ENCODE results near the gene PLEKHH3.

PLEKHH3 gene

DNA sequence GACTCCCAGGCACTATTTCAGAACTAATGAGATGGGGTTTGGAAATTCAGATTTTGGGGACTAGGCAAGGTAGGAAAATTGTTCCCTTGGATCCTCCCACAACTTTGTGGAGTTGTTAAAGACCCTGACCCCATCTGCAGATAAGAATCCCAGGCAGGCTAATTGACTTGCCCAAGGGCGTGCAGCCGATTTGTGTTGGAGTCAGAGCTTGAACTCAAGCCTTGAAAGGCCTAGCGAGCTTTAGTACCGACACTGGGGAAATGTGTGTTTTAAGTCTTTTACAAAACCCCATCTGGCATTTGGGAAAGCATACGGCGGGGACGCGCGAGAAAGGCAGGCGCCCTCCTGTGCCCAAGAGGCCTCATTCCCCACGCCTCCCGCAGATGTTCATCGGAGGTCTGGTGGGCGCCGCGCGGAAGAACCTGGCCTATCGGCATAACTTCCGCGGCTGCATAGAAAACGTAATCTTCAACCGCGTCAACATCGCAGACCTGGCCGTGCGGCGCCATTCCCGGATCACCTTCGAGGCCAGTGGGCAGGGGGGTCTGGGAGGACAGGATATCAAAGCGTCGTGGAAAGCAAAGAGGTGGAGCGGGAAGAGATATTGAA lies 9.8 kb upstream of the PLEKHH3 start:
- no peak for DNase-seq

DNA sequence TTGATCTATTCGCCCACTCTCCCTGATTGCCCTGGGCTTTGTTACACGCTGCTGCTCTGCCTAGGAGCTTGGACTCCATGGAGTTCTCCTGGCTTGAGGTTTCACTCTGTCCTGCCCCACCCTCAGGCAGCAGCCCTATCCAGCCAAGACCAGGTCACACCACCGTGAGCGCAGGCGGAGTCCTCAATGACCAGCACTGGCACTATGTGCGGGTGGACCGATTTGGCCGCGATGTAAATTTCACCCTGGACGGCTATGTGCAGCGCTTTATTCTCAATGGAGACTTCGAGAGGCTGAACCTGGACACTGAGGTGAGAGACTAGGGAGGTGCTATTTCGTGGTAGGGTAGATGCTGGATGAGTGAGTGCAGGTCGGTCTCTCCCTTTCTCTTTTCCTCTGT lies 9.0 kb upstream of the PLEKHH3 start:
- no peak for DNase-seq

DNA sequence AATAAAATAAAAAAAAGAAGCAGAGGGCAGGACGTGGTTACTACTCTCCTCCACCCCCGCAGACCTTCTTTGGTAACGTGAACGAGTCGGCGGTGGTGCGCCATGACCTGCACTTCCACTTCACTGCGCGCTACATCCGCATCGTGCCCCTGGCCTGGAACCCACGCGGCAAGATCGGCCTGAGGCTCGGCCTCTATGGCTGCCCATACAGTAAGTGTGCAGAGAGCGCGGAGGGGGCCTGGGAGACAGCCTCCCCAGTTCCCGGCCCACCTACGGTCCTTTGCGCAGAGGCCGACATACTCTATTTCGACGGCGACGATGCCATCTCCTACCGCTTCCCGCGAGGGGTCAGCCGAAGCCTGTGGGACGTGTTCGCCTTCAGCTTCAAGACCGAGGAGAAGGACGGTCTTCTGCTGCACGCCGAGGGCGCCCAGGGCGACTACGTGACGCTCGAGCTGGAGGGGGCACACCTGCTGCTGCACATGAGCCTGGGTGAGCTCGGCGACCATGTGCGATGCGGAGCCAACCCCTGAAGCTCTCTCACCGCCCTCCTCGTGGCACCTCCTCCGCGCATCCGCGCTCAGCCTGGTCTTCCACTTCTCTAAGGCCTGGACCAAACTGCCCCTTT lies 8.2 kb upstream of the PLEKHH3 start:
- DNase-seq = no peak

DNA sequence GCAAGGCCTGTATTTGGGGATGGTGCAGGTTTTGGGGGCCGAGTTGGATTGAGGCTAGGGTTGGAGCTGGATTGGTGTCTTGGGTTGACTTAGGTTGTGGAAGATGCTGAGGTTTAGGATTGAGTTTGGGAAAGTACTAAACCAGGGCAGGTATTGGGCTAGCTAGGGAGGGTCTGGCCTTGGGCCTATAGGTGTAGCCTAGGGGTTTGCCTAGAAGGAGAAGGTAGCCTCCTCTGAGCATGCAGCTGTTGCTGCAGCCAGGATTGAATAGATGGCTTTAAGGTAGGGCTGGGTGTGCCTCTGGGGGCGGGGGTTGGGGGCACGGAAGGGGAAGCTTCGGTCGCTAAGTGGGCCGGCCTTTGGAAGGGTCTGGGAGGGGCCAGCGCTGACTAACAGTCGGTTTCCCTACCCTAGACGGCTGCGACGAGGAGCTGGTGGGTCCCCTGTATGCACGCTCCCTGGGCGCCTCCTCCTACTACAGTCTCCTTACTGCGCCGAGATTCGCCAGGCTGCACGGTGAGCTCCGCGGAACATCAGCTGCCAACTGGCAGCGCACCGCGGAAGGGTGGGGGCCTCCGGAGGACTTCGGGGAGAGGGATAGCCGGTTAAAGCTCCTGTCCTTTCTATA lies 6.7 kb upstream of the PLEKHH3 start:
- no peak for DNase-seq

DNA sequence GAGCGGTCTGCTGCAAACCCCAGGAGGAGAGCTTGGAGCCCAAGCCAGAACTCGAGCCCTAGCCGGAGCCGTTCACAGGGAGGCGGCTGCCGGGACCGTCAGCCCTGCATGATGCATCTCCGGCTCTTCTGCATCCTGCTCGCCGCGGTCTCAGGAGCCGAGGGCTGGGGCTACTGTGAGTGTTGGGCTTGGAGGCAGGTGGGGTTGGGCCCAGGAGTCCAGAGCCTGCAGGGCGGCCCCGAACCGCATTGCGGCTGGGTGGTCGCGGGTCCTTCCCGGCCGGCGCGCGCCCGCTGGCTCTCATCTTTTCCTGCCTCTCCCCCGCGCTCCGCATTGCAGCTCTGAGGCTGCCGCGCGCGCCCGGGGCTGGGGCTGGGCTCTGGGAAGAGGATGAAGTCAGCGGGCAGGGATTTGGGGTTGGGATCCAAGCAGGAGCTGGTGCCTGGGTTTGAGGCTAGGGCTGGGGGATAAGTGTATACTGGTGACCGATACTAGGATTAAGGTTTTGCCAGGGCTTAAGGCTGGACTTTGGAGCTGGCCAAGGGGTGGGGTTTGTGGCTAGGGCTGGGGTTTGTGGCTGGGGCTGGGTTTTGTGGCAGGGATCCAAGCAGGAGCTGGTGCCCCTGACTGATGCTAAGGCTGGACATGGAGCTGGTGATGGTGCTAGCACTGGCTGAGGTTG lies 6.1 kb upstream of the PLEKHH3 start:
- no peak for DNase-seq

DNA sequence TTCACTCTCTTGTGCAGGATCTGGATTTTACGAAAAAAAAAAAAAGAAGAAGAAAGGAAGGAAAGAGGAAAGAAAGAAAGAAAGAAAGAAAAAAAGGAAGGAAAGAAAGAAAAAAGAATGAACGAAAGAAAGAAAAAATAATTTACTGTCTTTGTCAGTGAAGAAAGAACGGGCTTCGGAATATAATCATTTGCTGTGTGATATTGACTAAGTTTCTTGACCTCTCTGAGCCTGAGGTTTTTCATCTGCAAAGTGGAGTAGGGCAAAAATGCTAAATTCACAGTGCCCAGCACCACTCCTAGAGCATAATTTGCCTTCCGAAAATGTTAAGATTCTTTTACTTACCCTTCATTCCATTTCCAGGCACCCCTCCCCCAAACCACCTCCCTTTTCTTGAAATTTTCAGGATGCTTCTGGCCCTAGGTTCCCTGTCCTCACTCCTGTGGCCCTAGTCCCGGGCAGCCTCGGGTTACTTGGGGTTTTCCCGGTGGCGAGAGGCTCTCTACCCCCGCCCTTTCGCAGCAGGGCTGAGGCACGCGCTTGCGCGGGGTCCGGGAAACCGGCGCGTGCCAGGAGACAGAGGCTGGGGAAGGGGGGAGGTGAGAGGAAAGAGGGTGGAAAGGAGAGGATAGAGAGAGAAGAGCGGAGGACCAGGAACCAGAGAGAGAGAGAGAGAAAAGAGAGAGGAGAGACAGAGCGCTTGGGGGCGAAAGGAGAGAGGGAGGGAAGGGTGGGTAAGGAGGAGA lies 5.4 kb upstream of the PLEKHH3 start, which contains the start of gene CNTNAP1:
TSS of gene CNTNAP1 (plus strand) at position 556 of the 746 bp plus-strand sequence. CDS start 299 bp downstream, outside the sequence.
- DNase-seq = no peak

DNA sequence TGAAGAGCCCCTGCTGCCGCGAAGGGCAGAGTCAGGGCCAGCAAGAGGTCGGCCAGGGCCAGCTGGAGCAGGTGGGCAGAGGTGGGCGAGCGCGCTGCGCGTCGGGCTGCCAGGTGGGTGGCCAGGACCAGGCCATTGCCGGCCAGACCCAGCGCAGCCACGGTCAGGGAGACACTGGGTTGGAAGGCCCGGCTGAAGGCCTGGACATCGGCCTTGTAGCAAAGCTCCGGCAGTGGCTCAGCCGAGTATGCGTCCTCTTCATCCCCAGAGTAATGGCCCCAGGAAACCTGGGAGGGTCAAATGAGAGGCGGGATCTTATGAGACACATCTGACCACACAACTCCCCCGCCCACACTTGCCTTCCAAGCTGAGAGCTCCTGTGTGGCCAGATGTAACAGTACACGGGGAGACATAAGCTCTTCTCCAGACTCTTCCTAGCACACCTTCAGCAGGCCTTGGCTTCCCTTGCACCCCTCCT lies 3.6 kb upstream of the PLEKHH3 start:
- DNase-seq = no peak

DNA sequence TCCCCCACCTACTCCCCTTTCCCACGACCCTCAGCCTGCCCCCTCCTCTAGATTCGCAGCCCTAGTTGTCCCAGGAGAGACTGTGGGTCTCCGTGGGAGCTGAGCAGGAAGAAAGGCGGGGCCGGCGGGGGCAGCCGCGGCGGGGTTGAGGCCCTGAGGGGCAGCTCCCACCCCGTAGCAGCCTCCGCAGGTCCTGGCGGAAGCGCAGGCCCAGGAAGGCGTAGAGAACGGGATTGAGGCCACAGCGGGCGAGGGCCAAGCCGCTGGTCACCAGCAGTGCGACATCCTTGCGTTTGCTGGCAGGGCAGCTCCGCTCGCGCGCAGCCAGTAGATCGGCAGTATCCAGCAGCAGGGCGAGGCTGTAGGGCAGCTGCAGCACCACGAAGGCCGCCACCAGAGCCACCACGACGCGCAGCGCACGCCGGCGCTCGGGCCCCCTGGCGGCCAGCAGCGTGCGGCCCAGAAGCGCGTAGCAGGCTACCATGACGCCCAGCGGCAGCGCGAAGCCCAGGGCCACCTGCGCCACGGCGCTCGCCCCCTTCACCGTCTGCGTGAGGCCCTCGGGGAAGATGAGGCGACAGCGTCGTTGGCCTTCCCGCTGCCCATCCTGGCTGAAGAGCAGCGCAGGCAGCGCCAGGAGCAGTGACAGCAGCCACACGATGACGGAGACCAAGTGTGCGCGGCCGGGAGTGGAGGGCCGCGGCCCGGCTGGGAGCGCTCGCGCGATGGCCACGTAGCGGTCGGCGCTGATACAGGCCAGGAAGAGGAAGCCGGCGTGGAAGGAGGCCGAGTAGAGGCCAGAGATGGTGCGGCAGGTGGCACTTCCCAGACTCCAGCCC lies 2.9 kb upstream of the PLEKHH3 start:
- no peak for DNase-seq

DNA sequence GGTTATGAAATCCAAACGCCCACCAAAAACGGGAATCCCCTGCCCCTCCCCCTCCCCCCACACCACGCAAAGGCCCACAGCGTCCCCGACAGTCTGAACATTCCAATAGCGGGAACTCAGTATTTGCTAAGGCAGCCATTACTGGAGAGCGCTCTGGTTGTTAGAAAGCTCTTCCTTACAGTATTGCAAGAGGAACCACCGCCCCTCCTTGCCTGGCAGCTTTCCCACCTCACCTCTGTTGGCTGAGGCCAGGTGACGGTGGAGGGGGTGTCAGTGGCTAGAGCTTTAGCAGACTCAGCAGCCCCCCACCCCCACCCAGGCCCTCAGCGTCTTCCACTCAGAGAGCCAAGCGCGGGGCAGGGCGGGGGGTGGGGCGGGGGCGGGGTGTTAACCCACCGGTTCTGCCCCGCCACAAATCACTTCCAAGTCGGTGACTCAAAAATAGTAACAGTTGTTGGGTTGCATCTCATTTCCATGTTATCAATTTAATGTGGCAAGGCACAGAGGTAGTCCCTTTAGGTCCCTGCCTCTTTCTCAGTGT lies 2.2 kb upstream of the PLEKHH3 start:
- no peak for DNase-seq

DNA sequence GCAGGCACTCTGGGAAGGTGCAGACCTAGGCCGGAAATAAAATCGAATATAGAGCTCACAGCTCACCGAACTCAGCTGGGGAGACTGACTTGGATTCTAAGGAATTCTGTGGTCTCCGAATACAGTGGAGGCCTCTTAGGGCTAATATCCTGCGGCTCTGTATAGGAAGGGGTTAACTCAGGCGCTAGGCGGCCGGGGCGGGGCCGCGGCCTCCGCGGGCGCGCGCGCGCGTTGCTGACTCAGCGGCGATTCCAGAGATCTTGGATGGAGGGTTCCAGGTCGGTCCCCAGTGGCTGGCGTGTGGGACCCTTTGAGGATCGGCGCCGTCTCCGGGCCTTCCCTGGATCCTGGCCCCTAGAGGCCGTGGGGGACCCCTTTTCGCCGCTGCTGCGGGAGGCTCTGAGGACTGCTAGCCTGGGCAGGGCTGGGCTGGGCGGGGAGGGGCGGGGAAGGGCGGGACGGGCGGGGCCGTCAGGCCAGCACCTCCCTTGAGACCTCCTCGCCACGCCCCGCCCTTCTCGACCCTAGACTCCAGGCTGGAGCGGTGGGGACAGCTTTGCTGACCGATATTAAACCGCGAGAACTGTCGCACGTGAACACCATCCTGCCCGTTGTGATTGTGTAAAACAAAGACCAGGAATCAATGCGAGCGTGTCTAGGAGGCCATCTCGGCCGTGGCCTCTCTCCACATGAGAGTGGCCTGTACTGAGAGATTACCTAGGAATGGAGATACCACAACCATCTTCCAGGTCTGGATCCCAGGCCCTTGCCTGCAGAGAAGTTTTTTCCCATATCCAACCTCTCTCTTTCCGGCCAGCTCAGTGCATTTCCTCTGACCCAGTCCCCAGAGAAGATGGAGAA lies 1.4 kb upstream of the PLEKHH3 start:
- DNase-seq = peak; percentile 28

DNA sequence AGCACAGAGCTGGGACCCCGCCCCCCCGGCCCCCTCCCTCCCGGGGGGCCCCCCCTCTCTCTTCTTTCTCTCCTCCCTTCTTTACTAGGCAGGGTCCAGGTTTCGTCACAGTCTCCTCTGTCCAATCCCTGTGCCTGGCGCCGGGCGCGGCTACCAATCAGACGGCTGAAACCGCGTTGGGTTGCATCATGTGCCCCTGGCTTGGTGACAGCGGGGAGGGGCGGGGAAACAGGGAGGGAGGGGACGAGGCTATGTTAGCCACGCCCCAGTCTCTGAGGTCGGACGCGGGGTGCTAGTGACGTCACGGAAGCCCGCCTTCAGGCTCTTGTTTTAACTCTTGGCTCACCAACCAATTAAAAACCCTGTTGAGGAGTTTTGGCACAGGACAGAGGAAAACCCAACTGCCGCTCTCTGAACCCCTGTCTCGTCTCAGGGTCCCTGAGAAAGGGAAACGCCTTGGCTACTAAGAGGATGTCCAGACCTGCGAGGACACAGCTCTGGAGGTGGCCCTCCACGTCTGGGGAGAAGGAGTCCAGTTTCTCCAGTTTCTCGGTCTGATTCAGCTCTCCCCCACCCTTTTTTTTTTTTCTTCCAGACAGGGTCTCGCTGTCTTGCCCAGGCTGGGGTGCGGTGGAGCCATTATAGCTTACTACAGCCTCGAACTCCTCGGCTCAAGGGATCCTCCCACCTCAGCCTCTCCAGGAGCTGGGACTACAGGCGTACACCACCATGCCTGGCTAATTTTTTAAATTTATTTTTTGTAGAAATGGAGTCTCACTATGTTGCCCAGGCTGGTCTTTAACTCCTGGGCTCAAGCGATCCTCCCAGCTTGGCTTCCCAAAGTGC lies 441 bp upstream of the PLEKHH3 start:
- DNase-seq = peak; percentile 95

DNA sequence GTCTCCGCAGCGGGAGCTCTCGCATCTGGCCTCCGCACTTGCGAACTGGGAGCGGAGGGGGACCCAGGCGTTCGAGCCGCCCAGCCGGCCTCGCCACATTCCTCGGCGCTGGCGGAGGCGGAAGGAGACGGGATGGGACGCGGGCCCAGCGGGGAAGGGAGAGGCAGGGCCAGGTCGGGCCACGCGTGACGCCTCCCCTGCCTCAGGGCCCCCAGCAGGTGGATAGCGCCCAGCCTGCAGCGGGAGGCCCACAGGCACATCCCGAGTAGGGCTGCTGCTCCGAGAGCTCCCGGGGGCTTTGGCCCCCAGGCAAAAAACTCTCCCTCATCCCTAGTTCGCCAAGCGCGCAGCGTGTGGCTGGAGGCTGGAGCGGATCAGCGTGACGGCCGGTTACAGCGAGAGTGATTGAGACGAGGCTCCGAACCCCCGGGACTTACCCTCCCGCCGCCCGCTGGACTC lies 800 bp downstream of the PLEKHH3 start:
- DNase-seq = no peak

DNA sequence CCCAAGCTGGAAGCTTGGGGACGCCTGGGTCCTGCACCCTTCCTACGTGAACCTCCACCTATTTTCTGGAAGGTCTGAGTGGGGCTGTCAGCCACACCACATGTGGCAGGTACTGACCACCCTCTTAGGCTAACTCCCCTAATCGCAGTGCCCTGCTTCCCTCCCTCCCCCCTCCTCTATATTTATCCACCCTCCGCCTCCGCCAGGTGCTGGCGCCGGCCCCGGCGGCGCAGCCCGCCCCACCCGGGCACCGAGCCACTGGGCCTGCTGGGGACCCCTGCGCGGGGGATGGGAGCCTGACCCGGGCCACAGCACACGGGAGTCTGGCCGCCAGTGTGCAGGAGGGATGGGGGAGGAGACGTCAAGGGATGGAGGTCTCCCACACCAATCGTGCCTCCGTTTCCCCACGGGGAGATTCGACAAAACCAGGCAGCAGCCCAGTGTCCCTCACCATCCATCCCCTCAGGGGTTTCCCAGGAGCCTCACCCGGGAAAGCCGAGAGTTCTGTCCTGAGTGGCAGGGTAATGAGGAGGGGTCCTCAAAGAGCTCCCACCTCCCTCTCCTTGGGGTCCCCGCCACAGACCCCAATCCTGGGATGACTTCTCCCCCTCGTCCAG lies 1.3 kb downstream of the PLEKHH3 start:
- no peak for DNase-seq

DNA sequence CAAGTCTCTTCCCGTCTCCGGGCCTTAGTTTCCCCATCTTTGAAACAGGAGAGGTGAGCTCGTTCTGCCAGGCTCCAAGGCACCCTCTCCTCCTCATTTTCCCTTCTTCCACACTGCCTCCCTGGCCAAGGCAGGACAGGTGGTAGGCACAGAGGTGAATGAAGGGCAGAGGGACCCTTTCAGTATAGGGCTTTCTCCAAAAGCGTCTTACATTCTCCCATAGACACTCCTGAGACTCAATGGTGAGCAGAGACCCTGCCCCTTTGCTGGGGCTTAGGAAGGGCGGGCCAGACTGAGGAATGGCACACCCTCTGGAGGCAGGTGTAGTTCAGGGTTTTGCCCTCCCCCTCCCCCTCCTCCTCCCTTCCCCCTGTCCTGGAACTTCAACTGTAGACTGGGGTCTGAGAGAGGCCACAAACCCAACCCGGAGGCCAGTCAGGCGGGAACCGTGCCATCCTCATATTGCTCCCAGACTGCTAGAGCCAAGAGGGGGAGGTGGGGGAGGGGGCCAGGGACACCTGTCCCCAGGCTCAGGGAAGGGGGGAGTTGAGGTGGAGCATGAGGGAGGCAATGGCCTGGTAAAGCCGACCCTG lies 1.9 kb downstream of the PLEKHH3 start:
- no peak for DNase-seq

DNA sequence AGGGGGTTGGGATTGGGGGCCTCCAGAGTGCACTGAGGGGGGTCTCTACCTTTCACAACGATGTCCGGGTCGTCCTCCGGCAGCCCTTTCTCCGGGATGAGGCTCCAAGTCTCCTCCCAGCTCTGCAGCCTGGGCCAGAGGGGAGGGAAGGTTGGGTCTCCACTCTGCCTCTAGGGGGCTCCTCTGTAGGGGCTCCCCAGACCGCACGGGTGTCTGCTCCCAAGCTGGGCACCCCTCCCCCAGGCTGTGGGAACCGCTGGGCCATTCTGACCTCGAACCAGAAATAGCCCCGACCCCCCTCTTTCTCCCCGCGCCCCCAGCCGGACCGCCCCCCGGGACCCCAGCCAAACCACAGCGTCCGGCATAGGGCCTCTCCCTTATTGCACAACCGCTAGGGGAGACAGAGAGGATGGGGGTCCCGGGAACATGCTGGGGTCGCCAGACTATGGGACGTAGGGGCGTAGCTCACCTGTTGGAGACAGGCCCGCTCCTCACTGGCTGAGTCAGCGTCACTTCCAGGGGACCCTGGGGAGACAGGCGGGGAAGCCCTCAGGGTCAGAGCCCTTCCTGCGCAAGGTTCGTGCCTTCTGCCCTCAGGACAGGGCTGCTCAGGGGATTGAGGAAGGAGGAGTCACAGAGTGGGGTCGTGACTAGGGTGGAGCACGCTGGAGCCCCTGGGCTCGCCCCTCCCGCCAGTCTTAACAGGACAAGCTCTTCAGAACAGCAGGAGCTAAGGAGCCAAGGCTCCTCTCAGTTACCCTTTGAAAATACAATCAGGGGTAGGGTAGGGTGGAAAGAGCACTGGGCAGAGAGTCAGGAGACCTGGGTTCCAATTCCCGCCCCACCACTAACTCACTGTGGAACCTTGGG lies 2.7 kb downstream of the PLEKHH3 start:
- DNase-seq = no peak

DNA sequence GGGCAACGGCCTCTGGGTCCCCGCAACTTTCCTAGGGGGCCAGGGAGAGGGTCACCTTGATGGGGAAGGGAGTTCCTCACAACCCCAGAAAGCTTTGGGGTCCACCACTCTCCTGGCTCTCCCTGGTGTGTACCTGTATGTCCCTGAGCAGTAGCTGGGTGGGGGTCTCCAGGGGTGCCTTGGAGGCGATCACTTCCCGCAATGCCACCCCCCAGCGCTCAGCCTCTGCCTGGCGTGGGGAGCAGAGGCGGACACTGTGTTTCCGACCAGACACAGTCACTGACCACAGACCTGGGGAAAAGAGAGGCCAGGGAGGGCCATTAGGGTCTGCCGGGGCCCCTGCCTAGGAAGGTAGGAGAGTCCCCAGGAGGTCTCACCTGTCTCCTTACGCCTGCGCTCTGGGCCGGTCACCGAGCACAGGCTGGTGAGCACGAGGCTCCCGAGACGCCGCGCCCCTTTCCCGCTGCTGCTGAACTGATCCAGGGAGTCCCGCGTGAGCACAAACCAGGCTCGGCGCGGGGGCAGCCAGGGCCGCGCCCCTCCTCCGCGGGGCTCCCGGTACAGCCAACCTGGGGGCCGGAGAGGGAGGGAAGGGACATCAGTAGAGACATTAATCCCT lies 3.4 kb downstream of the PLEKHH3 start:
- DNase-seq = no peak

DNA sequence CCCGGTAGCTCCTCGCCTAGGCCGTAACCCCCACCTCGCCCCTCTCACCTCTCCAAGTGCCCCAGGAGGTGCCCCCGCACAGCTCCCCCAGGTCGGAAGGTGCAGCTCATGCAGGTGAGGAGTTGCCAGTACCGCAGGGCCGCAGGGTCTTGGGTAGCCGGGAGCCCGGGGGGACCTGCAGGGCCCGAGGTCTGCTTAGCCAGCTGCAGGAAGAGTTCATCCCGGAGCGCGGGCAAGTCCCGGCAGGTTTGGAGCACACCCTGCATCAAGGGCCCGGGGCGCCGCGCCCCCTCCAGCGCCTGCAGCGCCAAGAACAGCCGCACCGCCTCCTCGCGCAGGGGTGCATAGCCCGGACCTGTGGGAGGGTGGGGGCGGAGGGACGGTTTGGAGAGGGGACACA lies 4.8 kb downstream of the PLEKHH3 start:
- no peak for DNase-seq

Data from NCI-H187 treated with DMSO at 0.1 percent for 48 hours (cell line).